ENCODE data around the gene PIK3R5. TPM values are rescaled to one million over a fixed set of nuclear protein-coding genes. Genes with fewer than 3 reads are reported as not detected.
A peak's percentile ranks its signal among the peaks of the same experiment; 100 is the strongest.

The PIK3R5 gene
- total RNA-seq, 1 donor from 2014 or later, result 0.30 TPM

- H3K27ac Mint-ChIP-seq (ENCODE audit: unreplicated experiment), result no peak overlapping the region
- H3K9me3 Mint-ChIP-seq (ENCODE audit: unreplicated experiment), result no peaks in the 10 kb centered on the region
- Histone ChIP-seq H3K4me3 (ENCODE audit: insufficient read depth, low read depth, low read length) (no peak overlapping the region), H3K79me2 (ENCODE audit: insufficient read depth, low read length) (no peaks in the 10 kb centered on the region), H2AFZ (ENCODE audit: low read depth, low read length) (no peak overlapping the region), H3K9ac (ENCODE audit: low read length) (no peak overlapping the region), H3K4me2 (ENCODE audit: low read length) (no peak overlapping the region), H4K20me1 (ENCODE audit: insufficient read depth, low read length) (no peaks in the 10 kb centered on the region), H3K36me3 (ENCODE audit: insufficient read depth, low read length) (no peaks in the 10 kb centered on the region), H3K27ac (ENCODE audit: low read depth, low read length) (no peak overlapping the region), H3K4me1 (ENCODE audit: insufficient read depth, low read length) (no peaks in the 10 kb centered on the region), H3K27me3 (ENCODE audit: insufficient read depth, low read length) (peaks cover 11% of the 10 kb centered on the region), H3K9me3 (ENCODE audit: insufficient read depth, low read depth, low read length) (no peaks in the 10 kb centered on the region)
- peaks cover 40% of the 10 kb centered on the region for H3K27me3 Mint-ChIP-seq (ENCODE audit: low read depth, unreplicated experiment)
- no peak overlapping the region for H3K4me3 Mint-ChIP-seq (ENCODE audit: unreplicated experiment)
- peaks cover 1% of the 10 kb centered on the region for H3K4me1 Mint-ChIP-seq (ENCODE audit: low read depth, unreplicated experiment)
- no peak for DNase-seq (ENCODE audit: low read depth)
- no peak for FAIRE-seq
- H3K36me3 Mint-ChIP-seq (ENCODE audit: low read depth, unreplicated experiment), result no peaks in the 10 kb centered on the region
- no peak for TF ChIP-seq CTCF (IDR thresholded peaks at IDR 0.05; ENCODE audit: insufficient read depth, low read depth, low read length)
Measured at GRCh38 chr17:8900207-8900606, 65.3 kb downstream of the PIK3R5 start.

- Histone ChIP-seq H3K79me2 (ENCODE audit: insufficient read depth, low read length) (no peaks in the 10 kb centered on the region), H3K4me2 (ENCODE audit: low read length) (no peak overlapping the region), H3K27me3 (ENCODE audit: insufficient read depth, low read length) (peaks cover 11% of the 10 kb centered on the region), H3K4me3 (ENCODE audit: insufficient read depth, low read depth, low read length) (no peak overlapping the region), H3K4me1 (ENCODE audit: insufficient read depth, low read length) (peaks cover 3% of the 10 kb centered on the region), H3K9ac (ENCODE audit: low read length) (no peak overlapping the region), H3K36me3 (ENCODE audit: insufficient read depth, low read length) (no peaks in the 10 kb centered on the region), H4K20me1 (ENCODE audit: insufficient read depth, low read length) (no peaks in the 10 kb centered on the region), H3K27ac (ENCODE audit: low read depth, low read length) (no peak overlapping the region), H3K9me3 (ENCODE audit: insufficient read depth, low read depth, low read length) (no peaks in the 10 kb centered on the region), H2AFZ (ENCODE audit: low read depth, low read length) (no peak overlapping the region)
- Mint-ChIP-seq H3K4me3 (ENCODE audit: unreplicated experiment) (no peak overlapping the region), H3K27me3 (ENCODE audit: low read depth, unreplicated experiment) (peaks cover 30% of the 10 kb centered on the region), H3K4me1 (ENCODE audit: low read depth, unreplicated experiment) (peaks cover 4% of the 10 kb centered on the region), H3K27ac (ENCODE audit: unreplicated experiment) (peak overlapping the region; percentile 3), H3K9me3 (ENCODE audit: unreplicated experiment) (no peaks in the 10 kb centered on the region), H3K36me3 (ENCODE audit: low read depth, unreplicated experiment) (no peaks in the 10 kb centered on the region)
- TF ChIP-seq EZH2 (IDR thresholded peaks at IDR 0.05; ENCODE audit: insufficient read depth, low read length) (no peak), CTCF (IDR thresholded peaks at IDR 0.05; ENCODE audit: insufficient read depth, low read depth, low read length) (no peak)
- FAIRE-seq, result no peak
- DNase-seq (ENCODE audit: low read depth), result no peak
Measured at GRCh38 chr17:8898636-8899035, 66.9 kb downstream of the PIK3R5 start.

GRCh38 chr17:8898126-8898525 lies 67.4 kb downstream of the PIK3R5 start:
- H3K79me2 ChIP-seq (ENCODE audit: insufficient read depth, low read length), result no peaks in the 10 kb centered on the region
- FAIRE-seq (no peak), DNase-seq (ENCODE audit: low read depth) (no peak)
- no peak overlapping the region for H3K4me2 ChIP-seq (ENCODE audit: low read length)
- H2AFZ ChIP-seq (ENCODE audit: low read depth, low read length), result no peak overlapping the region
- no peak overlapping the region for H3K27ac Mint-ChIP-seq (ENCODE audit: unreplicated experiment)
- no peak overlapping the region for H3K27ac ChIP-seq (ENCODE audit: low read depth, low read length)
- H3K9ac ChIP-seq (ENCODE audit: low read length), result no peak overlapping the region
- no peaks in the 10 kb centered on the region for H3K9me3 ChIP-seq (ENCODE audit: insufficient read depth, low read depth, low read length)
- H3K27me3 ChIP-seq (ENCODE audit: insufficient read depth, low read length), result peaks cover 11% of the 10 kb centered on the region
- TF ChIP-seq CTCF (IDR thresholded peaks at IDR 0.05; ENCODE audit: insufficient read depth, low read depth, low read length) (no peak), EZH2 (IDR thresholded peaks at IDR 0.05; ENCODE audit: insufficient read depth, low read length) (no peak)
- H4K20me1 ChIP-seq (ENCODE audit: insufficient read depth, low read length), result no peaks in the 10 kb centered on the region
- peaks cover 3% of the 10 kb centered on the region for H3K4me1 ChIP-seq (ENCODE audit: insufficient read depth, low read length)
- H3K36me3 Mint-ChIP-seq (ENCODE audit: low read depth, unreplicated experiment), result no peaks in the 10 kb centered on the region
- no peak overlapping the region for H3K4me3 Mint-ChIP-seq (ENCODE audit: unreplicated experiment)
- peaks cover 4% of the 10 kb centered on the region for H3K4me1 Mint-ChIP-seq (ENCODE audit: low read depth, unreplicated experiment)
- H3K27me3 Mint-ChIP-seq (ENCODE audit: low read depth, unreplicated experiment), result peaks cover 30% of the 10 kb centered on the region
- no peaks in the 10 kb centered on the region for H3K9me3 Mint-ChIP-seq (ENCODE audit: unreplicated experiment)
- H3K36me3 ChIP-seq (ENCODE audit: insufficient read depth, low read length), result no peaks in the 10 kb centered on the region
- H3K4me3 ChIP-seq (ENCODE audit: insufficient read depth, low read depth, low read length), result no peak overlapping the region

All from astrocyte (in vitro differentiated cells and primary cell).